K562 (cell line): ENCODE data around the gene YIPF1. TPM values are rescaled to one million over a fixed set of nuclear protein-coding genes. Genes with fewer than 3 reads are reported as not detected.

Experiments
- GABPA ChIP-seq: fragments of 200-800 bp; sonication (Bioruptor generic); conservative IDR thresholded peaks from 2 replicates; pipeline ENCODE4 v1.6.1; 2016; ENCODE audit warnings: low read depth, missing genetic modification characterization, missing compliant biosample characterization
- L3MBTL2 ChIP-seq: fragments of 450-650 bp; IDR thresholded peaks from 2 replicates; pipeline ENCODE4 v1.6.1; 2016; ENCODE audit warnings: mild to moderate bottlenecking, moderate library complexity
- PHB2 ChIP-seq: fragments of 450-650 bp; IDR thresholded peaks from 2 replicates; pipeline ENCODE4 v1.6.1; 2017; ENCODE audit warnings: low read depth
- POLR2AphosphoS5 ChIP-seq: IDR thresholded peaks from 2 replicates; pipeline ENCODE4 v1.6.1; 2011; ENCODE audit warnings: mild to moderate bottlenecking, low read depth, low read length, moderate library complexity; ENCODE audit not compliant: control insufficient read depth, insufficient read depth
- RBM34 ChIP-seq: fragments of 200-400 bp; formaldehyde crosslinking; IDR thresholded peaks from 2 replicates; pipeline ENCODE4 v1.6.1; 2018; ENCODE audit warnings: low read length, borderline replicate concordance; ENCODE audit not compliant: insufficient read depth
- polyA plus RNA-seq, 8 experiments: library from polyadenylated mRNA; depleted of rRNA in 4 of 8; stranded (reverse) in 5 of 8; unstranded in 3 of 8; fragments of >200 nt; fragmentation: Nextera tagmentation in 2 of 8; fragmentation: Illumina TruSeq in 1 of 8; extraction: Ambion mirVana in 2 of 8; extraction: Trizol in 1 of 8; gene quantifications; 2 replicates each; pipeline versions ENCODE4 v1.2.1 to v1.2.3, GENCODE V29; 2011 to 2014; ENCODE audit warnings: inconsistent platforms in 1 of 8, missing spikeins in 1 of 8
- total RNA-seq, 7 experiments: library from RNA; depleted of rRNA in 6 of 7; stranded (reverse); fragments of >200 nt in 6 of 7; fragmentation: Illumina TruSeq in 2 of 7; extraction: Trizol in 2 of 7; gene quantifications; 2 replicates each; pipeline versions ENCODE4 v1.2.1 to v1.2.3, GENCODE V29; 2011 to 2021; ENCODE audit warnings: low replicate concordance in 1 of 7
- TF ChIP-seq, protein P1 (sequence below): fragments of 250-450 bp; sonication (Bioruptor Pico); IDR thresholded peaks from 2 replicates; pipeline ENCODE4 v1.5.0; 2022; ENCODE audit warnings: mild to moderate bottlenecking
- TF ChIP-seq, protein P2 (sequence below), 2 experiments: fragments of 450-650 bp; formaldehyde crosslinking in 1 of 2; IDR thresholded peaks; 2 replicates each; pipeline versions ENCODE4 v1.4.0 to v1.6.1; 2014 to 2020; ENCODE audit warnings: mild to moderate bottlenecking in 2 of 2, borderline replicate concordance in 1 of 2, low read depth in 1 of 2
- TF ChIP-seq, protein P3 (sequence below): fragments of 450-650 bp; IDR thresholded peaks from 2 replicates; pipeline ENCODE4 v1.6.1; 2016
- TF ChIP-seq, protein P4 (sequence below): fragments of 200-800 bp; sonication (Bioruptor generic); IDR thresholded peaks from 2 replicates; pipeline ENCODE4 v1.6.1; 2016; ENCODE audit warnings: missing genetic modification characterization, missing compliant biosample characterization

Gene YIPF1
- total and polyA plus RNA-seq, 9 of the 15 experiments (the other 6 are each of a cell fraction or from before 2014, with no cell fraction given) = 11.5 to 37.5 (median 19.2) TPM

DNA sequence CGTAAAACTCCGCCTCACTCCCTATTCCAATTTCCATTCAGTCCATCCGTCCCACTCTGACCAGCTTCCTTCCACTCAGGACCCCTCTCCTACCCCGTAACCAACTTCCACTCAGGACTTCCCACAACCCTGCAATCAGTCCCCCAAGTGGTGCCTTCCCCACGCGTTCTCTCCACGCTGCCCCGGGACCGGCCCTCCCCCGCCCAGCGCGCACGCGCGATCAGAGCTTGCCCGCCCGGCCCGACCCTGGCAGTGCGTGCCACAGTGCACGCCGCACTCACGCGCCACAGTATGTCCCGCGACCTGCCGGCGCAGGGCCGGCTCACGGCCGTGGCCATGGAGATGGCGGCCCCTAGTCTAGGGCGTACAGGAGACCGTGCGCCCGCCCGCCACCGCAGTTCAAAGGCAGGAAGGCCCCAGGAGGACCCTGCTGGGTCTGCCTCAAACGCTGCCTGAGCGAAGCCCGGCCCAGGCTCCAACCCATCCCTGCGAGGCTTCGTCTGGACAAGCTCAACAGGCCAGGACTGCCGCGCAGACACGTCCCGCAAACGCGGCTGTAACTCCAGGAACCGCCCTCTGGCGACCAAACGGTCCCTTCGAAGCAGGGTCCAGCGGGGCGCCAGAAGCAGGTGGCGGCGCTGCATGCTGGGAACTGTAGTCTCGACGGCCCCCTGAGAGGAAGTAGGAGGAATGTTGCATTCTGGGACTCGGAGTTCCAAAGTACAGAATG is 51.5 kb downstream of the YIPF1 start, which contains the start of gene NDC1 (continued):
- TF ChIP-seq, protein P1, sequence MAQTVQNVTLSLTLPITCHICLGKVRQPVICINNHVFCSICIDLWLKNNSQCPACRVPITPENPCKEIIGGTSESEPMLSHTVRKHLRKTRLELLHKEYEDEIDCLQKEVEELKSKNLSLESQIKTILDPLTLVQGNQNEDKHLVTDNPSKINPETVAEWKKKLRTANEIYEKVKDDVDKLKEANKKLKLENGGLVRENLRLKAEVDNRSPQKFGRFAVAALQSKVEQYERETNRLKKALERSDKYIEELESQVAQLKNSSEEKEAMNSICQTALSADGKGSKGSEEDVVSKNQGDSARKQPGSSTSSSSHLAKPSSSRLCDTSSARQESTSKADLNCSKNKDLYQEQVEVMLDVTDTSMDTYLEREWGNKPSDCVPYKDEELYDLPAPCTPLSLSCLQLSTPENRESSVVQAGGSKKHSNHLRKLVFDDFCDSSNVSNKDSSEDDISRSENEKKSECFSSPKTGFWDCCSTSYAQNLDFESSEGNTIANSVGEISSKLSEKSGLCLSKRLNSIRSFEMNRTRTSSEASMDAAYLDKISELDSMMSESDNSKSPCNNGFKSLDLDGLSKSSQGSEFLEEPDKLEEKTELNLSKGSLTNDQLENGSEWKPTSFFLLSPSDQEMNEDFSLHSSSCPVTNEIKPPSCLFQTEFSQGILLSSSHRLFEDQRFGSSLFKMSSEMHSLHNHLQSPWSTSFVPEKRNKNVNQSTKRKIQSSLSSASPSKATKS (CRISPR knock-in tag) = no peak
- TF ChIP-seq GABPA (peak; percentile 97), L3MBTL2 (peak; percentile 95), RBM34 (0 out of 2 replicates have a peak, but pooled peaks have one; percentile 33), PHB2 (no peak), POLR2AphosphoS5 (peak; percentile 50)
- TF ChIP-seq, protein P2, sequence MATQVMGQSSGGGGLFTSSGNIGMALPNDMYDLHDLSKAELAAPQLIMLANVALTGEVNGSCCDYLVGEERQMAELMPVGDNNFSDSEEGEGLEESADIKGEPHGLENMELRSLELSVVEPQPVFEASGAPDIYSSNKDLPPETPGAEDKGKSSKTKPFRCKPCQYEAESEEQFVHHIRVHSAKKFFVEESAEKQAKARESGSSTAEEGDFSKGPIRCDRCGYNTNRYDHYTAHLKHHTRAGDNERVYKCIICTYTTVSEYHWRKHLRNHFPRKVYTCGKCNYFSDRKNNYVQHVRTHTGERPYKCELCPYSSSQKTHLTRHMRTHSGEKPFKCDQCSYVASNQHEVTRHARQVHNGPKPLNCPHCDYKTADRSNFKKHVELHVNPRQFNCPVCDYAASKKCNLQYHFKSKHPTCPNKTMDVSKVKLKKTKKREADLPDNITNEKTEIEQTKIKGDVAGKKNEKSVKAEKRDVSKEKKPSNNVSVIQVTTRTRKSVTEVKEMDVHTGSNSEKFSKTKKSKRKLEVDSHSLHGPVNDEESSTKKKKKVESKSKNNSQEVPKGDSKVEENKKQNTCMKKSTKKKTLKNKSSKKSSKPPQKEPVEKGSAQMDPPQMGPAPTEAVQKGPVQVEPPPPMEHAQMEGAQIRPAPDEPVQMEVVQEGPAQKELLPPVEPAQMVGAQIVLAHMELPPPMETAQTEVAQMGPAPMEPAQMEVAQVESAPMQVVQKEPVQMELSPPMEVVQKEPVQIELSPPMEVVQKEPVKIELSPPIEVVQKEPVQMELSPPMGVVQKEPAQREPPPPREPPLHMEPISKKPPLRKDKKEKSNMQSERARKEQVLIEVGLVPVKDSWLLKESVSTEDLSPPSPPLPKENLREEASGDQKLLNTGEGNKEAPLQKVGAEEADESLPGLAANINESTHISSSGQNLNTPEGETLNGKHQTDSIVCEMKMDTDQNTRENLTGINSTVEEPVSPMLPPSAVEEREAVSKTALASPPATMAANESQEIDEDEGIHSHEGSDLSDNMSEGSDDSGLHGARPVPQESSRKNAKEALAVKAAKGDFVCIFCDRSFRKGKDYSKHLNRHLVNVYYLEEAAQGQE (IDR thresholded peaks at IDR 0.05; ENCODE audit: borderline replicate concordance) = no peak
- TF ChIP-seq, protein P2 (CRISPR knock-in tag; IDR thresholded peaks at IDR 0.05; ENCODE audit: low read depth) = peak; percentile 88
- TF ChIP-seq, protein P3, sequence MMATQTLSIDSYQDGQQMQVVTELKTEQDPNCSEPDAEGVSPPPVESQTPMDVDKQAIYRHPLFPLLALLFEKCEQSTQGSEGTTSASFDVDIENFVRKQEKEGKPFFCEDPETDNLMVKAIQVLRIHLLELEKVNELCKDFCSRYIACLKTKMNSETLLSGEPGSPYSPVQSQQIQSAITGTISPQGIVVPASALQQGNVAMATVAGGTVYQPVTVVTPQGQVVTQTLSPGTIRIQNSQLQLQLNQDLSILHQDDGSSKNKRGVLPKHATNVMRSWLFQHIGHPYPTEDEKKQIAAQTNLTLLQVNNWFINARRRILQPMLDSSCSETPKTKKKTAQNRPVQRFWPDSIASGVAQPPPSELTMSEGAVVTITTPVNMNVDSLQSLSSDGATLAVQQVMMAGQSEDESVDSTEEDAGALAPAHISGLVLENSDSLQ = no peak
- TF ChIP-seq, protein P4, sequence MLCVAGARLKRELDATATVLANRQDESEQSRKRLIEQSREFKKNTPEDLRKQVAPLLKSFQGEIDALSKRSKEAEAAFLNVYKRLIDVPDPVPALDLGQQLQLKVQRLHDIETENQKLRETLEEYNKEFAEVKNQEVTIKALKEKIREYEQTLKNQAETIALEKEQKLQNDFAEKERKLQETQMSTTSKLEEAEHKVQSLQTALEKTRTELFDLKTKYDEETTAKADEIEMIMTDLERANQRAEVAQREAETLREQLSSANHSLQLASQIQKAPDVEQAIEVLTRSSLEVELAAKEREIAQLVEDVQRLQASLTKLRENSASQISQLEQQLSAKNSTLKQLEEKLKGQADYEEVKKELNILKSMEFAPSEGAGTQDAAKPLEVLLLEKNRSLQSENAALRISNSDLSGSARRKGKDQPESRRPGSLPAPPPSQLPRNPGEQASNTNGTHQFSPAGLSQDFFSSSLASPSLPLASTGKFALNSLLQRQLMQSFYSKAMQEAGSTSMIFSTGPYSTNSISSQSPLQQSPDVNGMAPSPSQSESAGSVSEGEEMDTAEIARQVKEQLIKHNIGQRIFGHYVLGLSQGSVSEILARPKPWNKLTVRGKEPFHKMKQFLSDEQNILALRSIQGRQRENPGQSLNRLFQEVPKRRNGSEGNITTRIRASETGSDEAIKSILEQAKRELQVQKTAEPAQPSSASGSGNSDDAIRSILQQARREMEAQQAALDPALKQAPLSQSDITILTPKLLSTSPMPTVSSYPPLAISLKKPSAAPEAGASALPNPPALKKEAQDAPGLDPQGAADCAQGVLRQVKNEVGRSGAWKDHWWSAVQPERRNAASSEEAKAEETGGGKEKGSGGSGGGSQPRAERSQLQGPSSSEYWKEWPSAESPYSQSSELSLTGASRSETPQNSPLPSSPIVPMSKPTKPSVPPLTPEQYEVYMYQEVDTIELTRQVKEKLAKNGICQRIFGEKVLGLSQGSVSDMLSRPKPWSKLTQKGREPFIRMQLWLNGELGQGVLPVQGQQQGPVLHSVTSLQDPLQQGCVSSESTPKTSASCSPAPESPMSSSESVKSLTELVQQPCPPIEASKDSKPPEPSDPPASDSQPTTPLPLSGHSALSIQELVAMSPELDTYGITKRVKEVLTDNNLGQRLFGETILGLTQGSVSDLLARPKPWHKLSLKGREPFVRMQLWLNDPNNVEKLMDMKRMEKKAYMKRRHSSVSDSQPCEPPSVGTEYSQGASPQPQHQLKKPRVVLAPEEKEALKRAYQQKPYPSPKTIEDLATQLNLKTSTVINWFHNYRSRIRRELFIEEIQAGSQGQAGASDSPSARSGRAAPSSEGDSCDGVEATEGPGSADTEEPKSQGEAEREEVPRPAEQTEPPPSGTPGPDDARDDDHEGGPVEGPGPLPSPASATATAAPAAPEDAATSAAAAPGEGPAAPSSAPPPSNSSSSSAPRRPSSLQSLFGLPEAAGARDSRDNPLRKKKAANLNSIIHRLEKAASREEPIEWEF (CRISPR knock-in tag) = no peak
